Measurements from ENCODE around the gene CCDC149. TPM values are rescaled to one million over a fixed set of nuclear protein-coding genes. Genes with fewer than 3 reads are reported as not detected.

CCDC149 gene
- total and polyA plus RNA-seq, 2 of the 8 experiments (the other 6 are each of a cell fraction or from before 2014, with no cell fraction given) = 2.2 to 5.6 TPM

DNA sequence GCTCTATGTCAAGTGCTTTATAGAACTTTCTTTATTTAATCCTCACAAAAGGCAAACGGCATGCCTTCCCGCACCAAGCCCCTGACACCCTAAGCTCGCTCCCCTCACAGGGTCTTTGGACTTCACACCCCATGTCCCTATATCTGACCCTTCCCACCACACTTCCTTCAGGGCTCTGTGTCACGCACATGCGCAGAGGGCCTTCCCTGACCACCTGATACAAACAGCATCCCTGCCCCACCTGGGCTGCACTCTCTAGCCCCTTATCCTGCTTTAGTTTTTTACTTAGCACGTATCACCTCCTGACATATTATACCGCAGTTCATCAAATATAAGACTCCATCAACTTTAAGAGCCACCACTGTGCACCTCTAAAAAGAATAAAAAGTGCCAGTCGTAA, 67.7 kb downstream of the CCDC149 start (continued):
- no peak for TF ChIP-seq SIX5 (IDR thresholded peaks at IDR 0.05; ENCODE audit: low read depth, low read length)
